ENCODE measurements around the gene FBXO11. TPM values are rescaled to one million over a fixed set of nuclear protein-coding genes. Genes with fewer than 3 reads are reported as not detected.
A peak's percentile ranks its signal among the peaks of the same experiment; 100 is the strongest.

The FBXO11 gene
- total and polyA plus RNA-seq, 4 donors = 9.2 to 46.8 (median 19.7) TPM

DNA sequence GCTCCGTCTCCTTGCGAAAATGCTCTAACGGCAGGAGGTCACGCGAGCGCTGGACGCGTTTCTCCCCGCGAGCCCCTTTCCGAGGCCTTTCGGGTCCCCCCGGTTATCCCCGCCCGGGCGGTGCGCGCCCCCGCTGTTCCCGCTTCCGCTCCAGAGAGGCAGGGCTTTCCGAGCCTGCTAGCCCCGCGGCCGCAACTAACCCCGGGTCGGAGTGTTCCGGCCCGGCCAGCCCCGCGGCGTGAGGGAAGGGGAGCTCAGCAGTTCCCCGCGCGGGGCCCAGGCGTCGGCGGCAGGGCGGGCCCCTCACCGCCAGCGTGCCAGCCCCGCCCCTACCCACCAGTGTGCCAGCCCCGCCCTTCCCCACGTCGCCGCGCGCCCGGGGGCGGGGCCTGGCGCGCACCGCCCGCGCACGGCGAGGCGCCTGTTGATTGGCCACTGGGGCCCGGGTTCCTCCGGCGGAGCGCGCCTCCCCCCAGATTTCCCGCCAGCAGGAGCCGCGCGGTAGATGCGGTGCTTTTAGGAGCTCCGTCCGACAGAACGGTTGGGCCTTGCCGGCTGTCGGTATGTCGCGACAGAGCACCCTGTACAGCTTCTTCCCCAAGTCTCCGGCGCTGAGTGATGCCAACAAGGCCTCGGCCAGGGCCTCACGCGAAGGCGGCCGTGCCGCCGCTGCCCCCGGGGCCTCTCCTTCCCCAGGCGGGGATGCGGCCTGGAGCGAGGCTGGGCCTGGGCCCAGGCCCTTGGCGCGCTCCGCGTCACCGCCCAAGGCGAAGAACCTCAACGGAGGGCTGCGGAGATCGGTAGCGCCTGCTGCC, 123.4 kb downstream of the FBXO11 start, which contains the start of gene MSH6:
TSS of gene MSH6 (plus strand) at position 475 of the 815 bp plus-strand sequence. CDS start at position 564, 89 bp downstream.
- Histone ChIP-seq H3K27me3 (ENCODE audit: control insufficient read depth in 4 of 4, insufficient read depth in 4 of 4, low read length in 3 of 4) (no peaks in the 10 kb centered on the region), H3K4me1 (ENCODE audit: control insufficient read depth in 4 of 4, insufficient read depth in 4 of 4, low read length in 3 of 4) (peaks cover 0 to 10% (median 5%) of the 10 kb centered on the region in 4 donors)
- under 1% methylated on average over 98 of the region's 98 CpGs for WGBS

DNA sequence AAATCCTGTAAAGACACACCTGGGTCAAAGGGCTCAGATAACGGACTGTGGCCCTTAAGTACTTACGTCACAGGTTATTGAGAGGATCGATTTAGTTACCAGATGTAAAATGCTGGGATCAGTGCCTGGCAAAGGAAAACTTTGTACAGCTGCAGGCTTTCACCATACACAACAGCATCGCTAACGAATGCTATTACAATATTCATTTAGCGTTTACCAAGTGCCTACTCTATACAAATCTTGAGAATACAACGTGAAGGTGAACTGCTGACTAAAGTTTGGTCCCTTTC, 124.0 kb downstream of the FBXO11 start:
- no peaks in the 10 kb centered on the region for H3K36me3 ChIP-seq (ENCODE audit: control insufficient read depth in 4 of 4, insufficient read depth in 3 of 4, low read depth in 1 of 4, low read length in 3 of 4)
- H3K9me3 ChIP-seq (ENCODE audit: control insufficient read depth in 4 of 4, low read length in 3 of 4) = no peaks in the 10 kb centered on the region
- H3K4me3 ChIP-seq (ENCODE audit: low read depth in 1 of 3, low read length in 3 of 3) = peak overlapping the region; percentile 51 to 98 (median 56)
- peaks cover 0 to 10% (median 5%) of the 10 kb centered on the region in 4 donors for H3K4me1 ChIP-seq (ENCODE audit: control insufficient read depth in 4 of 4, insufficient read depth in 4 of 4, low read length in 3 of 4)
- peak overlapping the region; percentile 29 to 36 for H3K9ac ChIP-seq (ENCODE audit: low read depth in 1 of 2, low read length in 2 of 2)
- DNase-seq (ENCODE audit: low spot score) = no peak
- H3K27ac ChIP-seq (ENCODE audit: low read depth in 1 of 2, low read length in 2 of 2) = peak overlapping the region; percentile 88 to 92
- no peaks in the 10 kb centered on the region for H3K27me3 ChIP-seq (ENCODE audit: control insufficient read depth in 4 of 4, insufficient read depth in 4 of 4, low read length in 3 of 4)
- WGBS = 4% methylated on average over 7 of the region's 7 CpGs
- TF ChIP-seq EGR1 (IDR thresholded peaks at IDR 0.05; ENCODE audit: low read depth in 2 of 2) (no peak), GABPA (IDR thresholded peaks at IDR 0.05 in 1 of 2, conservative IDR thresholded peaks at IDR 0.05 in 1 of 2) (no peak), JUND (IDR thresholded peaks at IDR 0.05) (peak; percentile 54 to 61), HNF4G (IDR thresholded peaks at IDR 0.05) (peak; percentile 66), NR2F2 (IDR thresholded peaks at IDR 0.05) (peak; percentile 59), FOXA1 (IDR thresholded peaks at IDR 0.05) (no peak), TAF1 (conservative IDR thresholded peaks at IDR 0.05) (no peak), RXRA (IDR thresholded peaks at IDR 0.05) (peak; percentile 68 to 75), HNF4A (conservative IDR thresholded peaks at IDR 0.05) (peak; percentile 89 to 91), YY1 (IDR thresholded peaks at IDR 0.05) (peak; percentile 90), RAD21 (IDR thresholded peaks at IDR 0.05) (peak in 1 of 2 donors; percentile 14), ZBTB33 (IDR thresholded peaks at IDR 0.05) (no peak), FOXA2 (IDR thresholded peaks at IDR 0.05) (peak; percentile 8), SP1 (IDR thresholded peaks at IDR 0.05) (peak; percentile 92)
- TF ChIP-seq, protein P1, sequence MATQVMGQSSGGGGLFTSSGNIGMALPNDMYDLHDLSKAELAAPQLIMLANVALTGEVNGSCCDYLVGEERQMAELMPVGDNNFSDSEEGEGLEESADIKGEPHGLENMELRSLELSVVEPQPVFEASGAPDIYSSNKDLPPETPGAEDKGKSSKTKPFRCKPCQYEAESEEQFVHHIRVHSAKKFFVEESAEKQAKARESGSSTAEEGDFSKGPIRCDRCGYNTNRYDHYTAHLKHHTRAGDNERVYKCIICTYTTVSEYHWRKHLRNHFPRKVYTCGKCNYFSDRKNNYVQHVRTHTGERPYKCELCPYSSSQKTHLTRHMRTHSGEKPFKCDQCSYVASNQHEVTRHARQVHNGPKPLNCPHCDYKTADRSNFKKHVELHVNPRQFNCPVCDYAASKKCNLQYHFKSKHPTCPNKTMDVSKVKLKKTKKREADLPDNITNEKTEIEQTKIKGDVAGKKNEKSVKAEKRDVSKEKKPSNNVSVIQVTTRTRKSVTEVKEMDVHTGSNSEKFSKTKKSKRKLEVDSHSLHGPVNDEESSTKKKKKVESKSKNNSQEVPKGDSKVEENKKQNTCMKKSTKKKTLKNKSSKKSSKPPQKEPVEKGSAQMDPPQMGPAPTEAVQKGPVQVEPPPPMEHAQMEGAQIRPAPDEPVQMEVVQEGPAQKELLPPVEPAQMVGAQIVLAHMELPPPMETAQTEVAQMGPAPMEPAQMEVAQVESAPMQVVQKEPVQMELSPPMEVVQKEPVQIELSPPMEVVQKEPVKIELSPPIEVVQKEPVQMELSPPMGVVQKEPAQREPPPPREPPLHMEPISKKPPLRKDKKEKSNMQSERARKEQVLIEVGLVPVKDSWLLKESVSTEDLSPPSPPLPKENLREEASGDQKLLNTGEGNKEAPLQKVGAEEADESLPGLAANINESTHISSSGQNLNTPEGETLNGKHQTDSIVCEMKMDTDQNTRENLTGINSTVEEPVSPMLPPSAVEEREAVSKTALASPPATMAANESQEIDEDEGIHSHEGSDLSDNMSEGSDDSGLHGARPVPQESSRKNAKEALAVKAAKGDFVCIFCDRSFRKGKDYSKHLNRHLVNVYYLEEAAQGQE (IDR thresholded peaks at IDR 0.05) = peak; percentile 65
- TF ChIP-seq, protein P2, sequence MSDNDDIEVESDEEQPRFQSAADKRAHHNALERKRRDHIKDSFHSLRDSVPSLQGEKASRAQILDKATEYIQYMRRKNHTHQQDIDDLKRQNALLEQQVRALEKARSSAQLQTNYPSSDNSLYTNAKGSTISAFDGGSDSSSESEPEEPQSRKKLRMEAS (IDR thresholded peaks at IDR 0.05) = peak; percentile 46
- TF ChIP-seq, protein P3, sequence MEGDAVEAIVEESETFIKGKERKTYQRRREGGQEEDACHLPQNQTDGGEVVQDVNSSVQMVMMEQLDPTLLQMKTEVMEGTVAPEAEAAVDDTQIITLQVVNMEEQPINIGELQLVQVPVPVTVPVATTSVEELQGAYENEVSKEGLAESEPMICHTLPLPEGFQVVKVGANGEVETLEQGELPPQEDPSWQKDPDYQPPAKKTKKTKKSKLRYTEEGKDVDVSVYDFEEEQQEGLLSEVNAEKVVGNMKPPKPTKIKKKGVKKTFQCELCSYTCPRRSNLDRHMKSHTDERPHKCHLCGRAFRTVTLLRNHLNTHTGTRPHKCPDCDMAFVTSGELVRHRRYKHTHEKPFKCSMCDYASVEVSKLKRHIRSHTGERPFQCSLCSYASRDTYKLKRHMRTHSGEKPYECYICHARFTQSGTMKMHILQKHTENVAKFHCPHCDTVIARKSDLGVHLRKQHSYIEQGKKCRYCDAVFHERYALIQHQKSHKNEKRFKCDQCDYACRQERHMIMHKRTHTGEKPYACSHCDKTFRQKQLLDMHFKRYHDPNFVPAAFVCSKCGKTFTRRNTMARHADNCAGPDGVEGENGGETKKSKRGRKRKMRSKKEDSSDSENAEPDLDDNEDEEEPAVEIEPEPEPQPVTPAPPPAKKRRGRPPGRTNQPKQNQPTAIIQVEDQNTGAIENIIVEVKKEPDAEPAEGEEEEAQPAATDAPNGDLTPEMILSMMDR (IDR thresholded peaks at IDR 0.05; ENCODE audit: low read depth, low read length, missing input control) = no peak

More for the DNA sequence above, 123.4 kb downstream of the FBXO11 start, which contains the start of gene MSH6:
- TF ChIP-seq ATF3 (IDR thresholded peaks at IDR 0.05) = no peak
- TF ChIP-seq, protein P1 (IDR thresholded peaks at IDR 0.05) = peak; percentile 61
- Histone ChIP-seq H3K36me3 (ENCODE audit: control insufficient read depth in 4 of 4, insufficient read depth in 3 of 4, low read depth in 1 of 4, low read length in 3 of 4) (no peaks in the 10 kb centered on the region), H3K9me3 (ENCODE audit: control insufficient read depth in 4 of 4, low read length in 3 of 4) (no peaks in the 10 kb centered on the region), H3K9ac (ENCODE audit: low read depth in 1 of 2, low read length in 2 of 2) (peak within 1 kb of the TSS; percentile 40 to 75), H3K27ac (ENCODE audit: low read depth in 1 of 2, low read length in 2 of 2) (peak within 1 kb of the TSS; percentile 92), H3K4me3 (ENCODE audit: low read depth in 1 of 3, low read length in 3 of 3) (peak within 1 kb of the TSS; percentile 82 to 98 (median 88))
- DNase-seq (ENCODE audit: low spot score) = peak; percentile 88

Data from liver (tissue), 9 donors.